K562 (cell line): ENCODE results near the gene SEBOX. TPM values are rescaled to one million over a fixed set of nuclear protein-coding genes. Genes with fewer than 3 reads are reported as not detected.
A peak's percentile ranks its signal among the peaks of the same experiment; 100 is the strongest.

ENCODE experiments used
- C11orf30 ChIP-seq: fragments of 450-650 bp; IDR thresholded peaks from 2 replicates; pipeline ENCODE4 v1.6.1; 2016; ENCODE audit warnings: low read depth, mild to moderate bottlenecking
- EP300 ChIP-seq: IDR thresholded peaks from 2 replicates; pipeline ENCODE4 v1.6.1; 2012; ENCODE audit warnings: low read length, improper control_type of control experiment
- MEF2A ChIP-seq: IDR thresholded peaks from 2 replicates; pipeline ENCODE4 v1.6.1; 2011; ENCODE audit warnings: low read depth, mild to moderate bottlenecking, low read length, moderate library complexity; ENCODE audit not compliant: control insufficient read depth
- NR1H2 ChIP-seq: sonication (generic); formaldehyde crosslinking; IDR thresholded peaks from 2 replicates; pipeline ENCODE4 v1.4.0; 2020; ENCODE audit warnings: mild to moderate bottlenecking, missing genetic modification reagents
- RBBP5 ChIP-seq: fragments of 200-600 bp; sonication (generic); IDR thresholded peaks from 2 replicates; pipeline ENCODE4 v1.6.1; 2012; ENCODE audit warnings: borderline replicate concordance, mild to moderate bottlenecking, low read length, control low read depth, inconsistent platforms; ENCODE audit not compliant: insufficient read depth, poor library complexity, severe bottlenecking
- RFX5 ChIP-seq: IDR thresholded peaks from 2 replicates; pipeline ENCODE4 v1.6.1; 2011; ENCODE audit warnings: low read depth, mild to moderate bottlenecking, improper control_type of control experiment, low read length
- SMC3 ChIP-seq: conservative IDR thresholded peaks from 2 replicates; pipeline ENCODE4 v1.6.1; 2011; ENCODE audit warnings: low read depth, low read length, improper control_type of control experiment; ENCODE audit not compliant: insufficient read depth
- U2AF2 ChIP-seq: fragments of 200-400 bp; formaldehyde crosslinking; optimal IDR thresholded peaks from 2 replicates; pipeline ENCODE3; 2017; ENCODE audit warnings: low read depth, mild to moderate bottlenecking, low read length
- ZFX ChIP-seq: sonication (generic); formaldehyde crosslinking; IDR thresholded peaks from 2 replicates; pipeline ENCODE4 v1.8.0; 2022; ENCODE audit warnings: mild to moderate bottlenecking, missing genetic modification reagents, moderate library complexity
- ZNF133 ChIP-seq: fragments of 250-450 bp; sonication (Bioruptor Pico); IDR thresholded peaks from 2 replicates; pipeline ENCODE4 v1.4.0; 2020; ENCODE audit warnings: mild to moderate bottlenecking
- ZNF282 ChIP-seq: sonication (generic); formaldehyde crosslinking; IDR thresholded peaks from 2 replicates; pipeline ENCODE4 v1.8.1; 2023; ENCODE audit warnings: missing genetic modification reagents
- polyA plus RNA-seq, 8 experiments: library from polyadenylated mRNA; depleted of rRNA in 4 of 8; stranded (reverse) in 5 of 8; unstranded in 3 of 8; fragments of >200 nt; fragmentation: Nextera tagmentation in 2 of 8; fragmentation: Illumina TruSeq in 1 of 8; extraction: Ambion mirVana in 2 of 8; extraction: Trizol in 1 of 8; gene quantifications; 2 replicates each; pipeline versions ENCODE4 v1.2.1 to v1.2.3, GENCODE V29; 2011 to 2014; ENCODE audit warnings: inconsistent platforms in 1 of 8, missing spikeins in 1 of 8
- total RNA-seq, 7 experiments: library from RNA; depleted of rRNA in 6 of 7; stranded (reverse); fragments of >200 nt in 6 of 7; fragmentation: Illumina TruSeq in 2 of 7; extraction: Trizol in 2 of 7; gene quantifications; 2 replicates each; pipeline versions ENCODE4 v1.2.1 to v1.2.3, GENCODE V29; 2011 to 2021; ENCODE audit warnings: low replicate concordance in 1 of 7
- TF ChIP-seq, protein P1 (sequence below): sonication (generic); formaldehyde crosslinking; IDR thresholded peaks from 2 replicates; pipeline ENCODE4 v1.8.0; 2022; ENCODE audit warnings: mild to moderate bottlenecking, missing genetic modification reagents
- TF ChIP-seq, protein P2 (sequence below): fragments of 450-650 bp; IDR thresholded peaks from 2 replicates; pipeline ENCODE4 v1.6.1; 2014; ENCODE audit warnings: low read depth, mild to moderate bottlenecking, moderate library complexity, borderline replicate concordance
- TF ChIP-seq, protein P3 (sequence below): fragments of 200-400 bp; formaldehyde crosslinking; IDR thresholded peaks from 2 replicates; pipeline ENCODE4 v1.6.1; 2017; ENCODE audit warnings: mild to moderate bottlenecking, low read depth, low read length, moderate library complexity
- TF ChIP-seq, protein P4 (sequence below): fragments of 450-650 bp; IDR thresholded peaks from 2 replicates; pipeline ENCODE4 v1.6.1; 2016; ENCODE audit warnings: low read depth, mild to moderate bottlenecking, moderate library complexity
- TF ChIP-seq, protein P5 (sequence below), 2 experiments: fragments of 450-650 bp; conservative IDR thresholded peaks; 2 replicates each; pipeline ENCODE4 v1.6.1; 2017; ENCODE audit warnings: mild to moderate bottlenecking in 2 of 2, moderate library complexity in 2 of 2

SEBOX gene
- total and polyA plus RNA-seq, 9 of the 15 experiments (the other 6 are each of a cell fraction or from before 2014, with no cell fraction given), result not detected

DNA sequence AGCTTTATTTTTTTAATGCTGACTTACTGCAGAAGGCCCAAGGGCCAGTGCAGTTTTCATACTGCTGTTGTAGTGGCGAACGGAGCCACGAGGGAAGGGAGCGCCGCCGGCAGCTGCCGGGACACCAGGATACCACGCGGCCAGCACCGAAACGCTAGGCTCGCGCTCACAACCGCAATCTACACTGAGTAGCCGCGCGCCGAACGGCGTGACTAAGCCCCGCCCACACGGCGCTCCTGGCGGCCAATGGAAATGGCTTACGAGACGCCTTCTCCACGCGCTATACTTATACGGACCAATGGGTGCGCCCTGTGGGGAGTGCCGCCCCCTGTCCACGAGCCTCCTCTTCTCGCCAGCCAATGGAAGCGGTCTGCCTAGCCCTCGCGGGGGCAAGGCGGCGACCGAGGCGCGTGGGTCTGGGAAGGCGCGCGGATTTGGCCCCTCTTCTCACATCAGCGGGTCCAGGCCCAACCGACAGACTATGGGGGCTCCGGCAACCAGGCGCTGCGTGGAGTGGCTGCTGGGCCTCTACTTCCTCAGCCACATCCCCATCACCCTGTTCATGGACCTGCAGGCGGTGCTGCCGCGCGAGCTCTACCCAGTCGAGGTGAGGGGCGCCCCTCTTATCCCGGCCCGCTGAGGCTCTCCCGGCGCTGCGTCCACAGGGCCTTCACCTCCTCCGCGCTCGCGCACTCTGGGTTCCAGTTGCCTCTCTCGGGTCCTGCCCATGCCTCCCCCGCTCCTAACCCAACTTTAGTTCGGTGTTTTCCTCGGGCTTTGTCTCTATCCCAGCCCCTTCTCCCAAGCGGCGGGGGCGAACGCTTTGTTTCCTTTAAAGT is 46.0 kb downstream of the SEBOX start, which contains the start of gene TMEM97 (continued):
- TF ChIP-seq, protein P1, sequence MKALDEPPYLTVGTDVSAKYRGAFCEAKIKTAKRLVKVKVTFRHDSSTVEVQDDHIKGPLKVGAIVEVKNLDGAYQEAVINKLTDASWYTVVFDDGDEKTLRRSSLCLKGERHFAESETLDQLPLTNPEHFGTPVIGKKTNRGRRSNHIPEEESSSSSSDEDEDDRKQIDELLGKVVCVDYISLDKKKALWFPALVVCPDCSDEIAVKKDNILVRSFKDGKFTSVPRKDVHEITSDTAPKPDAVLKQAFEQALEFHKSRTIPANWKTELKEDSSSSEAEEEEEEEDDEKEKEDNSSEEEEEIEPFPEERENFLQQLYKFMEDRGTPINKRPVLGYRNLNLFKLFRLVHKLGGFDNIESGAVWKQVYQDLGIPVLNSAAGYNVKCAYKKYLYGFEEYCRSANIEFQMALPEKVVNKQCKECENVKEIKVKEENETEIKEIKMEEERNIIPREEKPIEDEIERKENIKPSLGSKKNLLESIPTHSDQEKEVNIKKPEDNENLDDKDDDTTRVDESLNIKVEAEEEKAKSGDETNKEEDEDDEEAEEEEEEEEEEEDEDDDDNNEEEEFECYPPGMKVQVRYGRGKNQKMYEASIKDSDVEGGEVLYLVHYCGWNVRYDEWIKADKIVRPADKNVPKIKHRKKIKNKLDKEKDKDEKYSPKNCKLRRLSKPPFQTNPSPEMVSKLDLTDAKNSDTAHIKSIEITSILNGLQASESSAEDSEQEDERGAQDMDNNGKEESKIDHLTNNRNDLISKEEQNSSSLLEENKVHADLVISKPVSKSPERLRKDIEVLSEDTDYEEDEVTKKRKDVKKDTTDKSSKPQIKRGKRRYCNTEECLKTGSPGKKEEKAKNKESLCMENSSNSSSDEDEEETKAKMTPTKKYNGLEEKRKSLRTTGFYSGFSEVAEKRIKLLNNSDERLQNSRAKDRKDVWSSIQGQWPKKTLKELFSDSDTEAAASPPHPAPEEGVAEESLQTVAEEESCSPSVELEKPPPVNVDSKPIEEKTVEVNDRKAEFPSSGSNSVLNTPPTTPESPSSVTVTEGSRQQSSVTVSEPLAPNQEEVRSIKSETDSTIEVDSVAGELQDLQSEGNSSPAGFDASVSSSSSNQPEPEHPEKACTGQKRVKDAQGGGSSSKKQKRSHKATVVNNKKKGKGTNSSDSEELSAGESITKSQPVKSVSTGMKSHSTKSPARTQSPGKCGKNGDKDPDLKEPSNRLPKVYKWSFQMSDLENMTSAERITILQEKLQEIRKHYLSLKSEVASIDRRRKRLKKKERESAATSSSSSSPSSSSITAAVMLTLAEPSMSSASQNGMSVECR (CRISPR knock-in tag), result no peak
- TF ChIP-seq ZFX (CRISPR knock-in tag) (peak; percentile 67), RFX5 (no peak), U2AF2 (no peak), NR1H2 (CRISPR knock-in tag) (no peak), ZNF282 (CRISPR knock-in tag) (no peak), MEF2A (no peak), RBBP5 (peak; percentile 87), SMC3 (no peak), EP300 (no peak), C11orf30 (peak; percentile 77), ZNF133 (CRISPR knock-in tag) (no peak)
- TF ChIP-seq, protein P2, sequence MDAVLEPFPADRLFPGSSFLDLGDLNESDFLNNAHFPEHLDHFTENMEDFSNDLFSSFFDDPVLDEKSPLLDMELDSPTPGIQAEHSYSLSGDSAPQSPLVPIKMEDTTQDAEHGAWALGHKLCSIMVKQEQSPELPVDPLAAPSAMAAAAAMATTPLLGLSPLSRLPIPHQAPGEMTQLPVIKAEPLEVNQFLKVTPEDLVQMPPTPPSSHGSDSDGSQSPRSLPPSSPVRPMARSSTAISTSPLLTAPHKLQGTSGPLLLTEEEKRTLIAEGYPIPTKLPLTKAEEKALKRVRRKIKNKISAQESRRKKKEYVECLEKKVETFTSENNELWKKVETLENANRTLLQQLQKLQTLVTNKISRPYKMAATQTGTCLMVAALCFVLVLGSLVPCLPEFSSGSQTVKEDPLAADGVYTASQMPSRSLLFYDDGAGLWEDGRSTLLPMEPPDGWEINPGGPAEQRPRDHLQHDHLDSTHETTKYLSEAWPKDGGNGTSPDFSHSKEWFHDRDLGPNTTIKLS, result no peak
- TF ChIP-seq, protein P3, sequence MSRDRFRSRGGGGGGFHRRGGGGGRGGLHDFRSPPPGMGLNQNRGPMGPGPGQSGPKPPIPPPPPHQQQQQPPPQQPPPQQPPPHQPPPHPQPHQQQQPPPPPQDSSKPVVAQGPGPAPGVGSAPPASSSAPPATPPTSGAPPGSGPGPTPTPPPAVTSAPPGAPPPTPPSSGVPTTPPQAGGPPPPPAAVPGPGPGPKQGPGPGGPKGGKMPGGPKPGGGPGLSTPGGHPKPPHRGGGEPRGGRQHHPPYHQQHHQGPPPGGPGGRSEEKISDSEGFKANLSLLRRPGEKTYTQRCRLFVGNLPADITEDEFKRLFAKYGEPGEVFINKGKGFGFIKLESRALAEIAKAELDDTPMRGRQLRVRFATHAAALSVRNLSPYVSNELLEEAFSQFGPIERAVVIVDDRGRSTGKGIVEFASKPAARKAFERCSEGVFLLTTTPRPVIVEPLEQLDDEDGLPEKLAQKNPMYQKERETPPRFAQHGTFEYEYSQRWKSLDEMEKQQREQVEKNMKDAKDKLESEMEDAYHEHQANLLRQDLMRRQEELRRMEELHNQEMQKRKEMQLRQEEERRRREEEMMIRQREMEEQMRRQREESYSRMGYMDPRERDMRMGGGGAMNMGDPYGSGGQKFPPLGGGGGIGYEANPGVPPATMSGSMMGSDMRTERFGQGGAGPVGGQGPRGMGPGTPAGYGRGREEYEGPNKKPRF, result no peak
- TF ChIP-seq, protein P4, sequence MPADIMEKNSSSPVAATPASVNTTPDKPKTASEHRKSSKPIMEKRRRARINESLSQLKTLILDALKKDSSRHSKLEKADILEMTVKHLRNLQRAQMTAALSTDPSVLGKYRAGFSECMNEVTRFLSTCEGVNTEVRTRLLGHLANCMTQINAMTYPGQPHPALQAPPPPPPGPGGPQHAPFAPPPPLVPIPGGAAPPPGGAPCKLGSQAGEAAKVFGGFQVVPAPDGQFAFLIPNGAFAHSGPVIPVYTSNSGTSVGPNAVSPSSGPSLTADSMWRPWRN, result peak; percentile 85
- TF ChIP-seq, protein P5, sequence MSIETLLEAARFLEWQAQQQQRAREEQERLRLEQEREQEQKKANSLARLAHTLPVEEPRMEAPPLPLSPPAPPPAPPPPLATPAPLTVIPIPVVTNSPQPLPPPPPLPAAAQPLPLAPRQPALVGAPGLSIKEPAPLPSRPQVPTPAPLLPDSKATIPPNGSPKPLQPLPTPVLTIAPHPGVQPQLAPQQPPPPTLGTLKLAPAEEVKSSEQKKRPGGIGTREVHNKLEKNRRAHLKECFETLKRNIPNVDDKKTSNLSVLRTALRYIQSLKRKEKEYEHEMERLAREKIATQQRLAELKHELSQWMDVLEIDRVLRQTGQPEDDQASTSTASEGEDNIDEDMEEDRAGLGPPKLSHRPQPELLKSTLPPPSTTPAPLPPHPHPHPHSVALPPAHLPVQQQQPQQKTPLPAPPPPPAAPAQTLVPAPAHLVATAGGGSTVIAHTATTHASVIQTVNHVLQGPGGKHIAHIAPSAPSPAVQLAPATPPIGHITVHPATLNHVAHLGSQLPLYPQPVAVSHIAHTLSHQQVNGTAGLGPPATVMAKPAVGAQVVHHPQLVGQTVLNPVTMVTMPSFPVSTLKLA (conservative IDR thresholded peaks at IDR 0.05), result peak; percentile 98 to 99
